Karpas-422 (cell line): ENCODE measurements around the gene SSBP2. TPM values are rescaled to one million over a fixed set of nuclear protein-coding genes. Genes with fewer than 3 reads are reported as not detected.

Experiments
- DNase-seq: peaks from one replicate; pipeline ENCODE4 v3.0.0-alpha.2; 2015
- H2AFZ ChIP-seq: fragments of 200-600 bp; sonication (generic); 2 replicates; pipeline ENCODE4 v1.6.1; 2014; ENCODE audit warnings: antibody characterized with exemption, low read length, mixed read lengths
- H3K27ac ChIP-seq: fragments of 200-600 bp; sonication (generic); 2 replicates; pipeline ENCODE4 v1.5.1; 2014; ENCODE audit warnings: mild to moderate bottlenecking, low read length, moderate library complexity
- H3K27me3 ChIP-seq: fragments of 200-600 bp; sonication (generic); 2 replicates; pipeline ENCODE4 v1.6.1; 2014; ENCODE audit warnings: low read length, mixed read lengths
- H3K36me3 ChIP-seq: fragments of 200-600 bp; sonication (generic); 2 replicates; pipeline ENCODE4 v1.6.1; 2014; ENCODE audit warnings: low read length, mixed read lengths; ENCODE audit not compliant: insufficient read depth
- H3K4me1 ChIP-seq: fragments of 200-600 bp; sonication (generic); 2 replicates; pipeline ENCODE4 v1.6.1; 2014; ENCODE audit warnings: mild to moderate bottlenecking, low read length, mixed read lengths
- H3K4me2 ChIP-seq: fragments of 200-600 bp; sonication (generic); 2 replicates; pipeline ENCODE4 v1.6.1; 2014; ENCODE audit warnings: low read length, low read depth, mild to moderate bottlenecking; ENCODE audit not compliant: poor library complexity, severe bottlenecking
- H3K4me3 ChIP-seq: fragments of 200-600 bp; sonication (generic); 2 replicates; pipeline ENCODE4 v1.5.1; 2014; ENCODE audit warnings: mild to moderate bottlenecking, antibody characterized with exemption, low read length, mixed read lengths
- H3K79me2 ChIP-seq: fragments of 200-600 bp; sonication (generic); 2 replicates; pipeline ENCODE4 v1.6.1; 2014; ENCODE audit warnings: mild to moderate bottlenecking, low read length, mixed read lengths
- H3K9ac ChIP-seq: fragments of 200-600 bp; sonication (generic); 2 replicates; pipeline ENCODE4 v1.6.0; 2014; ENCODE audit warnings: low read length
- H3K9me2 ChIP-seq: fragments of 200-600 bp; sonication (generic), shearing (Covaris generic); replicated peaks from 2 replicates; pipeline ENCODE4 v1.6.0; 2014; ENCODE audit warnings: mild to moderate bottlenecking, low read length, moderate library complexity; ENCODE audit not compliant: insufficient read depth
- H3K9me3 ChIP-seq: fragments of 300-700, 200-600 bp; sonication (generic); 2 replicates; pipeline ENCODE4 v1.6.1; 2014; ENCODE audit warnings: low read length, mixed read lengths
- H4K20me1 ChIP-seq: fragments of 200-600 bp; sonication (generic); 2 replicates; pipeline ENCODE4 v1.6.1; 2014; ENCODE audit warnings: mild to moderate bottlenecking, antibody characterized with exemption, low read length, low read depth; ENCODE audit not compliant: insufficient read depth
- total RNA-seq: library from RNA; depleted of rRNA; stranded (reverse); fragments of >200 nt; shearing (Covaris generic); gene quantifications from 2 replicates; pipeline ENCODE4 v1.2.3, GENCODE V29; 2014; ENCODE audit warnings: low replicate concordance; rRNA removed

Gene SSBP2
- total RNA-seq, 1 experiment from 2014 or later, result 148 TPM

DNA sequence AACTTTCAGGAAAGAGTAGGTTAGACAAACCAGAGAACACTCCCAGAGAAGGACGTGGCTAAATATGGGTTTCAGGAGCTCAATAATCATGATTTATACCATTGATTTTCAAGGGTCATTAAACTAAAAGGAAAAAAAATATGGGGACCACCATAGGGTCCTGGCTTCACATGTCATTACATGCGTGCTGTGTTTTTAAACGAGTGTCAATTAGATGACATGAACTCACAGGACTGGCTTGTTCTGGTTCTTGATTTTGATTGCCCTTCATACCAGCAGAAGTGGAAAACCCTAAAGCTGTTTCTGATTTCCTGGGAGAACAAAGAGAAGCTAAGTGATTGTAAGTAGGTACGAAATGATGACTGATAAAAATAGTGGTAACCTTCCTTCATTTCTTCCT is 362.7 kb downstream of the SSBP2 start:
- no peaks in the 10 kb centered on the region for H3K9me2 ChIP-seq
- no peak overlapping the region for H3K27ac ChIP-seq
- no peak overlapping the region for H2AFZ ChIP-seq
- no peak overlapping the region for H3K9ac ChIP-seq
- no peaks in the 10 kb centered on the region for H3K36me3 ChIP-seq
- H3K9me3 ChIP-seq, result no peaks in the 10 kb centered on the region
- H3K4me2 ChIP-seq, result no peak overlapping the region
- H4K20me1 ChIP-seq, result no peaks in the 10 kb centered on the region
- DNase-seq, result peak; percentile 29
- H3K4me3 ChIP-seq, result no peak overlapping the region
- H3K79me2 ChIP-seq, result no peaks in the 10 kb centered on the region
- no peaks in the 10 kb centered on the region for H3K4me1 ChIP-seq
- no peaks in the 10 kb centered on the region for H3K27me3 ChIP-seq

DNA sequence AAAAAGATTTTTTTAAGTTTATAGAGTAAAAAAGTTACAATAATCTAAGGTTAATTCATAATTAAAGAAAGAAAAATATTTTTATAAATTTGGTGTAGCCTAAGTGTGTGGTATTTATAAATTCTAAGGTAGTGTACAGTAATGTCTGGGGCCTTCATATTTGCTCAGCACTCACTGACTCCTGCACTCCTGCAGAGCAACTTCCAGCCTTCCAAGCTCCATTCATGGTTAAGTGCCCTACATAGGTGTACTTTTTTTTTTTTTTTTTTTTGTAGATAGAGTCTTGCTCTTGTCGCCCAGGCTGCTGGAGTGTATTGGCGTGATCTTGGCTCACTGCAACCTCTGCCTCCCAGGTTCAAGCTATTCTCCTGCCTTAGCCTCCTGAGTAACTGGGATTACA is 367.0 kb downstream of the SSBP2 start:
- Histone ChIP-seq H3K4me1 (no peaks in the 10 kb centered on the region), H3K9me3 (no peaks in the 10 kb centered on the region), H3K36me3 (no peaks in the 10 kb centered on the region), H3K4me2 (no peak overlapping the region), H2AFZ (no peak overlapping the region), H4K20me1 (no peaks in the 10 kb centered on the region), H3K27me3 (no peaks in the 10 kb centered on the region), H3K4me3 (no peak overlapping the region), H3K9ac (no peak overlapping the region), H3K9me2 (no peaks in the 10 kb centered on the region), H3K79me2 (no peaks in the 10 kb centered on the region), H3K27ac (no peak overlapping the region)
- DNase-seq, result no peak

DNA sequence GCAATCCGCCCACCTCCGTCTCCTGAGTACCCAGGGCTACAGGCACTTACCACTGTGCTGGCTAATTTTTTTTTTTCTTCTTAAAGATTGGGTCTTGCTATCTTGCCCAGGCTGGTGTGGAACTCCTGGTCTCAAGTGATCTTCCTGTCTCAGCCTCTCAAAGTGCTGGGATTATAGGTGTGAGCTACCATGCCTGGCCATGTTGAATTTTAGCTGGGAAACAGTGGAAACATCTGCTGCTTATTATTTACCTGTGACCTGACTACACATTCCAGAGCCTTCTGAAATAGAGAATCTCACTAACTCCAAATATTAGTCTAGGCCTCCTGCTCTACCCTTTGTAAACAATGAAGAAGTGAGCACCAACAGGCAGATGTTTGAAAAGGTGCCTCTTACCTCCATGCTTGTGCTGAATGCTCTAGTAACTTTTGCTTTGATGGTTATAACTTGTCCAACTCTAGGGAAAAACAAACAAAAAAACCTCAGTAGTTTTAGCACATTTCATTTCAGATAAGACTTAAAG is 379.5 kb downstream of the SSBP2 start:
- H3K9me3 ChIP-seq, result no peaks in the 10 kb centered on the region
- H4K20me1 ChIP-seq, result no peaks in the 10 kb centered on the region
- no peaks in the 10 kb centered on the region for H3K9me2 ChIP-seq
- no peak overlapping the region for H3K9ac ChIP-seq
- no peak overlapping the region for H3K27ac ChIP-seq
- no peaks in the 10 kb centered on the region for H3K79me2 ChIP-seq
- no peaks in the 10 kb centered on the region for H3K27me3 ChIP-seq
- H3K36me3 ChIP-seq, result no peaks in the 10 kb centered on the region
- H3K4me3 ChIP-seq, result no peak overlapping the region
- H3K4me2 ChIP-seq, result no peak overlapping the region
- no peak overlapping the region for H2AFZ ChIP-seq
- no peaks in the 10 kb centered on the region for H3K4me1 ChIP-seq
- no peak for DNase-seq

DNA sequence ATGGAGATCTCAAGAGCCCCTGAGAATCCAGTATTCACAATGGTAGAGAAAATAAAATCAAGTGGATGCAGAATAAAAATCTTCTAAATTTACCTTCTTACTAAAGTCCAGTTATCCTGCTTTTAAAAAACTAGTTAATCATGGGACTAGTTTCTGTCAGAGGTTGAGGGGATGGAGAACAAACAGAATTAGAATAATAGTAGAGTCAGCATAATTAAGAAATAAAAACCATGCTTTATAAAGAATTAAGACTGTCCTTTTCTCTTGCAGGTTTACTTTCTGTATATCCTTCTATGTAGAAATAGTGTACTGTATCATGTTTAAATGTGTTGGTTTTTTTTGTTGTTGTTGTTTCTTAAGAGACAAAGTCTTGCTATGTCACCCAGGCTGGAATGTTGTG is 380.0 kb downstream of the SSBP2 start:
- Histone ChIP-seq H3K4me3 (no peak overlapping the region), H2AFZ (no peak overlapping the region), H3K79me2 (no peaks in the 10 kb centered on the region), H3K9ac (no peak overlapping the region), H3K9me3 (no peaks in the 10 kb centered on the region), H3K4me1 (no peaks in the 10 kb centered on the region), H3K27ac (no peak overlapping the region), H3K27me3 (no peaks in the 10 kb centered on the region), H3K36me3 (no peaks in the 10 kb centered on the region), H3K4me2 (no peak overlapping the region), H4K20me1 (no peaks in the 10 kb centered on the region), H3K9me2 (no peaks in the 10 kb centered on the region)
- no peak for DNase-seq

DNA sequence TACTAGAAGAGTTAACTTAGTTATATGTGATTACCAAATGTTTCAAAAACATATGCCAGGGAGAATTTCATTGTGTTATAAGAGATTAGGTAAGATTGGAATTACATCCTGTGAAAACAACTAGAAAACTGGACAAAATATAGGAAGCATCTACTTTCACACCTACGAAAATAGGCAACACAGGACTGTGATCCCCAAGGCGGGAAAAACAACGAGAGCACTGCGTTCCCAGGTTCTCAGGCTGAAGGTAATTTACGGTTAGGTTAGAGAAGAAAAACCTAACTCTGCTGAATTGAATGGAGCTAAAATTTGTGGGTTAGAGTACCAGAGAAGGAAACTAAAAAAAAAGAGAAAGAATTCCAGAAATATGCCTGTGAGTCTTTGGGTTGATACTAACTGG is 385.4 kb downstream of the SSBP2 start:
- H3K27me3 ChIP-seq, result no peaks in the 10 kb centered on the region
- no peaks in the 10 kb centered on the region for H3K9me2 ChIP-seq
- no peaks in the 10 kb centered on the region for H3K4me1 ChIP-seq
- H3K9ac ChIP-seq, result no peak overlapping the region
- H2AFZ ChIP-seq, result no peak overlapping the region
- no peaks in the 10 kb centered on the region for H4K20me1 ChIP-seq
- no peaks in the 10 kb centered on the region for H3K36me3 ChIP-seq
- H3K9me3 ChIP-seq, result no peaks in the 10 kb centered on the region
- no peak overlapping the region for H3K4me2 ChIP-seq
- H3K27ac ChIP-seq, result no peak overlapping the region
- H3K4me3 ChIP-seq, result no peak overlapping the region
- H3K79me2 ChIP-seq, result no peaks in the 10 kb centered on the region
- no peak for DNase-seq

DNA sequence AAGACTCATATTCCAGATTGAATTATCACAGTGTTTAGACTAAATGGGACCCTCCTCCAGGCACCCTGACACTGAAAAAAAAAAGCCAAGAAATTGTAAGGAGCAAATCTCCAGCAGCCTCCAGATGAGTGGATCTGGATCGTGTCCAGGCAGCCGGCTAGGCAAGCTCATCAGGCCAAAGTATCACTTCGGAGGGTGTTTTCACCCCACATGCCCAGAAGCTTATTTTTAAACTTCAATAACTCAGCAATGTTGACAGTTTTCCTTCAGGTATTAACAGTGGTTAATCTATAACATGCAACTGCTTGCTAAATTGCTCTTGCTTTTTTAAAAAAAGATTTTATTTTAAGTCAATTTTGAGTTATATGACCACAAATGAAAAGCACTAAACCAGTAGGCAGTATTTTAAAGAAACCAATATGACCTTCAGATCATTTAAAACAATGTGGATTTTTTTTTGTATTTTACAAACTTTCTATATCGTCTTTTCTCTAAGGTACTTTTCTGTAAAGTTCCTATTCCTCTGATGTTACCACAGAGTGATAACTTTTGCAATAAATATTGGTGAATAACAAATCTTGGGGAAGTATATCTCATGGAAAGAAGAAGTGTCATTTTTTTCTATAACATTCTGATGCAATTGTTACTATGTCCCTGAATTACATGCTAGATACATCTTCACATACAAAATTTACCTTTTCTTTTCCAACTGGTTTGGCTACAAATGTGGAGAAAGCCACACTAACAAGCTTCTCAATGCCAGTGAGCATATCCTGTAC is 387.6 kb downstream of the SSBP2 start:
- no peaks in the 10 kb centered on the region for H4K20me1 ChIP-seq
- H3K4me3 ChIP-seq, result no peak overlapping the region
- no peak overlapping the region for H3K27ac ChIP-seq
- H3K9me3 ChIP-seq, result no peaks in the 10 kb centered on the region
- no peaks in the 10 kb centered on the region for H3K79me2 ChIP-seq
- H3K4me1 ChIP-seq, result no peaks in the 10 kb centered on the region
- no peak overlapping the region for H2AFZ ChIP-seq
- no peaks in the 10 kb centered on the region for H3K9me2 ChIP-seq
- no peak overlapping the region for H3K4me2 ChIP-seq
- H3K27me3 ChIP-seq, result no peaks in the 10 kb centered on the region
- H3K9ac ChIP-seq, result no peak overlapping the region
- DNase-seq, result no peak
- no peaks in the 10 kb centered on the region for H3K36me3 ChIP-seq

Other genes starting within 250 kb of the SSBP2 start
- gene ATG10, start 220.9 kb upstream of the SSBP2 start, total RNA-seq, result 15.4 and 16.8 TPM in 2 replicates